ENCODE measurements around the gene CCT6A.

- TF ChIP-seq CTCF (IDR thresholded peaks at IDR 0.05): no peak
- no peak for TF ChIP-seq POLR2A (IDR thresholded peaks at IDR 0.05)
- no peak for TF ChIP-seq POLR2AphosphoS5 (IDR thresholded peaks at IDR 0.05)
These were observed 53.9 kb downstream of the CCT6A start for GRCh38 chr7:56105508-56105907.
